GM12872 (cell line): ENCODE data around the gene TNS1.

Source experiments
- CTCF ChIP-seq: IDR thresholded peaks from 3 replicates; pipeline ENCODE4 v1.5.1; 2011; ENCODE audit warnings: low read depth, mild to moderate bottlenecking, low read length, moderate library complexity; ENCODE audit not compliant: insufficient read depth

The TNS1 gene

GRCh38 chr2:217952409-217952808, 50.4 kb downstream of the TNS1 start:
- TF ChIP-seq CTCF = no peak

- no peak for TF ChIP-seq CTCF
Measured at GRCh38 chr2:217951521-217952247, 51.1 kb downstream of the TNS1 start.

GRCh38 chr2:217951091-217951490, 51.7 kb downstream of the TNS1 start:
- TF ChIP-seq CTCF = no peak

GRCh38 chr2:217950401-217950871, 52.4 kb downstream of the TNS1 start:
- TF ChIP-seq CTCF = no peak

- TF ChIP-seq CTCF = no peak
Measured at GRCh38 chr2:217949447-217949846, 53.3 kb downstream of the TNS1 start.

GRCh38 chr2:217948897-217949296, 53.9 kb downstream of the TNS1 start:
- no peak for TF ChIP-seq CTCF

- no peak for TF ChIP-seq CTCF
Measured at GRCh38 chr2:217948351-217948791, 54.4 kb downstream of the TNS1 start.
